ENCODE results near the gene COL26A1. TPM values are rescaled to one million over a fixed set of nuclear protein-coding genes. Genes with fewer than 3 reads are reported as not detected.

COL26A1 gene
- polyA plus RNA-seq, 1 donor (not counting 4 experiments of a cell fraction or from before 2014, with no cell fraction given) = not detected

- no peak overlapping the region for H3K27ac ChIP-seq (ENCODE audit: control insufficient read depth, insufficient read depth, low read length)
- H3K9ac ChIP-seq (ENCODE audit: control insufficient read depth, extremely low read depth, insufficient read depth, low read length) = no peak overlapping the region
- no peaks in the 10 kb centered on the region for H3K36me3 ChIP-seq (ENCODE audit: control insufficient read depth in 2 of 2, extremely low read depth in 1 of 2, insufficient read depth in 2 of 2, low read length in 2 of 2)
- peaks cover 10% of the 10 kb centered on the region for H3K27me3 ChIP-seq (ENCODE audit: control insufficient read depth, extremely low read depth, insufficient read depth, low read length)
- no peaks in the 10 kb centered on the region for H3K9me3 ChIP-seq (ENCODE audit: control insufficient read depth, low read depth, low read length)
- no peak for DNase-seq (ENCODE audit: low read depth, low spot score)
- no peaks in the 10 kb centered on the region for H3K79me2 ChIP-seq (ENCODE audit: control insufficient read depth, insufficient read depth, low read length)
- H3K4me3 ChIP-seq (ENCODE audit: control insufficient read depth in 2 of 3, extremely low read depth in 1 of 3, insufficient read depth in 2 of 3, low read depth in 1 of 3, low read length in 3 of 3) = no peak overlapping the region
- H4K20me1 ChIP-seq (ENCODE audit: control insufficient read depth, extremely low read depth, insufficient read depth, low read length) = no peaks in the 10 kb centered on the region
- TF ChIP-seq, protein P1, sequence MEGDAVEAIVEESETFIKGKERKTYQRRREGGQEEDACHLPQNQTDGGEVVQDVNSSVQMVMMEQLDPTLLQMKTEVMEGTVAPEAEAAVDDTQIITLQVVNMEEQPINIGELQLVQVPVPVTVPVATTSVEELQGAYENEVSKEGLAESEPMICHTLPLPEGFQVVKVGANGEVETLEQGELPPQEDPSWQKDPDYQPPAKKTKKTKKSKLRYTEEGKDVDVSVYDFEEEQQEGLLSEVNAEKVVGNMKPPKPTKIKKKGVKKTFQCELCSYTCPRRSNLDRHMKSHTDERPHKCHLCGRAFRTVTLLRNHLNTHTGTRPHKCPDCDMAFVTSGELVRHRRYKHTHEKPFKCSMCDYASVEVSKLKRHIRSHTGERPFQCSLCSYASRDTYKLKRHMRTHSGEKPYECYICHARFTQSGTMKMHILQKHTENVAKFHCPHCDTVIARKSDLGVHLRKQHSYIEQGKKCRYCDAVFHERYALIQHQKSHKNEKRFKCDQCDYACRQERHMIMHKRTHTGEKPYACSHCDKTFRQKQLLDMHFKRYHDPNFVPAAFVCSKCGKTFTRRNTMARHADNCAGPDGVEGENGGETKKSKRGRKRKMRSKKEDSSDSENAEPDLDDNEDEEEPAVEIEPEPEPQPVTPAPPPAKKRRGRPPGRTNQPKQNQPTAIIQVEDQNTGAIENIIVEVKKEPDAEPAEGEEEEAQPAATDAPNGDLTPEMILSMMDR (optimal IDR thresholded peaks at IDR 0.05 in 1 of 3, IDR thresholded peaks at IDR 0.05 in 1 of 3, conservative IDR thresholded peaks at IDR 0.05 in 1 of 3; ENCODE audit: extremely low read depth in 1 of 3, insufficient read depth in 2 of 3, low read length in 3 of 3) = no peak
- TF ChIP-seq EZH2 (IDR thresholded peaks at IDR 0.05; ENCODE audit: low read length) = no peak
- H3K9me1 ChIP-seq (ENCODE audit: control insufficient read depth, extremely low read depth, insufficient read depth, low read length) = no peaks in the 10 kb centered on the region
- H2AFZ ChIP-seq (ENCODE audit: control insufficient read depth, low read length) = no peak overlapping the region
- dilution Hi-C loops (cut with MboI; ENCODE audit: extremely low pct_ligation_motif_present, low sequenced_read_pairs) = no loop called here
- no peak overlapping the region for H3K4me2 ChIP-seq (ENCODE audit: control insufficient read depth, extremely low read depth, insufficient read depth, low read depth, low read length)
- FAIRE-seq = no peak
- no peaks in the 10 kb centered on the region for H3K4me1 ChIP-seq (ENCODE audit: control insufficient read depth, extremely low read depth, insufficient read depth, low read length)
Measured at GRCh38 chr7:101564778-101565211, 202.1 kb downstream of the COL26A1 start.

DNA sequence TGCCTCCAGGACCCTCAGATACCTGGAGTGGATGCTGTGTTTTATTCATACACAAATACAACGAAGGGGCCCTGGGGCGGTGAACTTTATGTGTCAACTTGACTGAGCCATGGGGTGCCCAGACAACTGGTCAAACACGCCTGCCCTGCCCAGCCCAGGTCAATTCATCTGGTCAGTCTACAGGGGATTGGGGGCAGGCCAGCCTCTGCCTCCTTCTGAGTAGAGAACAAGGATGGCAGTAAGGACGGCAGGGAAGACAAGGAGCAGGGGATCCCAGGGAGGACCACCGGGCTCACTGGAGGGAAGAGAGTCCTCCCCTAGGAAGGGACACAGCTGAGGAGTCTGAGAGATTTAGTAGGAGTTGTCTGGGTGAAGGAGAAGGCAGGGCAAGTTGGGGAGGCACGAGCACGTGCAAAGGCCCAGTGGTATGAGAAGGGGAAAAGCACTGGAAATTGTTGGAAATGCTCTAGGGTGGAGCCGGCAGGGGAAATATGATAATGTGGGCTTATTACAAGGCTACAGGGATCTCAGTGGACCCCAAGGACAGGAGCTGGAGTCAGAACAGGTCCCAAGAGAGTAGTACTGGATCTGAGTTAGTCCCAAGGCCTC, 203.0 kb downstream of the COL26A1 start:
- Histone ChIP-seq H3K79me2 (ENCODE audit: control insufficient read depth, insufficient read depth, low read length) (no peaks in the 10 kb centered on the region), H3K9me3 (ENCODE audit: control insufficient read depth, low read depth, low read length) (no peaks in the 10 kb centered on the region), H3K9me1 (ENCODE audit: control insufficient read depth, extremely low read depth, insufficient read depth, low read length) (no peaks in the 10 kb centered on the region), H3K27me3 (ENCODE audit: control insufficient read depth, extremely low read depth, insufficient read depth, low read length) (peaks cover 10% of the 10 kb centered on the region), H3K36me3 (ENCODE audit: control insufficient read depth in 2 of 2, extremely low read depth in 1 of 2, insufficient read depth in 2 of 2, low read length in 2 of 2) (no peaks in the 10 kb centered on the region), H2AFZ (ENCODE audit: control insufficient read depth, low read length) (no peak overlapping the region), H3K9ac (ENCODE audit: control insufficient read depth, extremely low read depth, insufficient read depth, low read length) (no peak overlapping the region), H3K27ac (ENCODE audit: control insufficient read depth, insufficient read depth, low read length) (no peak overlapping the region), H3K4me3 (ENCODE audit: control insufficient read depth in 2 of 3, extremely low read depth in 1 of 3, insufficient read depth in 2 of 3, low read depth in 1 of 3, low read length in 3 of 3) (no peak overlapping the region), H3K4me2 (ENCODE audit: control insufficient read depth, extremely low read depth, insufficient read depth, low read depth, low read length) (no peak overlapping the region), H4K20me1 (ENCODE audit: control insufficient read depth, extremely low read depth, insufficient read depth, low read length) (no peaks in the 10 kb centered on the region), H3K4me1 (ENCODE audit: control insufficient read depth, extremely low read depth, insufficient read depth, low read length) (no peaks in the 10 kb centered on the region)
- DNase-seq (ENCODE audit: low read depth, low spot score) (no peak), FAIRE-seq (no peak)
- no peak for TF ChIP-seq EZH2 (IDR thresholded peaks at IDR 0.05; ENCODE audit: low read length)
- TF ChIP-seq, protein P1 (optimal IDR thresholded peaks at IDR 0.05 in 1 of 3, IDR thresholded peaks at IDR 0.05 in 1 of 3, conservative IDR thresholded peaks at IDR 0.05 in 1 of 3; ENCODE audit: extremely low read depth in 1 of 3, insufficient read depth in 2 of 3, low read length in 3 of 3) = no peak
- dilution Hi-C loops (cut with MboI; ENCODE audit: extremely low pct_ligation_motif_present, low sequenced_read_pairs) = no loop called here

Measured in keratinocyte (primary cell).